Lung microvascular endothelial cell (primary cell): ENCODE measurements around the gene HSD17B12. TPM values are rescaled to one million over a fixed set of nuclear protein-coding genes. Genes with fewer than 3 reads are reported as not detected.

ENCODE experiments used
- DNase-seq, 2 donors: peaks; one replicate each; pipeline versions ENCODE4 v3.0.0 to v3.0.0-alpha.2; 2010; ENCODE audit warnings: low read depth in 2 of 2
- total RNA-seq: library from RNA; depleted of rRNA; stranded (reverse); fragments of >200 nt; gene quantifications from 2 replicates; pipeline ENCODE4 v1.2.1, GENCODE V29; 2014

Gene HSD17B12
- total RNA-seq, 1 donor from 2014 or later = 94.8 TPM

- no peak for DNase-seq
These were observed 180.6 kb downstream of the HSD17B12 start for GRCh38 chr11:43861141-43861540.

- peak in 1 of 2 donors; percentile 82 for DNase-seq
These were observed 186.0 kb downstream of the HSD17B12 start for GRCh38 chr11:43866520-43866919.

- no peak for DNase-seq
These were observed 186.4 kb downstream of the HSD17B12 start for GRCh38 chr11:43866969-43867368.

GRCh38 chr11:43868852-43869567 is 188.5 kb downstream of the HSD17B12 start:
- peak; percentile 13 to 76 for DNase-seq

- no peak for DNase-seq
These were observed 190.5 kb downstream of the HSD17B12 start for GRCh38 chr11:43871051-43871450.

GRCh38 chr11:43872995-43873394 is 192.5 kb downstream of the HSD17B12 start:
- DNase-seq = no peak

GRCh38 chr11:43874078-43874477 is 193.5 kb downstream of the HSD17B12 start:
- DNase-seq = no peak

GRCh38 chr11:43874738-43875137 is 194.2 kb downstream of the HSD17B12 start:
- no peak for DNase-seq

- DNase-seq = no peak
These were observed 199.5 kb downstream of the HSD17B12 start for GRCh38 chr11:43879789-43880639.

- peak; percentile 97 for DNase-seq
These were observed 200.2 kb downstream of the HSD17B12 start, which contains the start of gene ALKBH3 for GRCh38 chr11:43880640-43881159. TSS of gene ALKBH3 (plus strand) at chr11:43880831. CDS start at chr11:43882653, 1,822 bp downstream.

GRCh38 chr11:43892851-43893250 is 212.3 kb downstream of the HSD17B12 start:
- no peak for DNase-seq

GRCh38 chr11:43894546-43894945 is 214.0 kb downstream of the HSD17B12 start:
- no peak for DNase-seq

- DNase-seq = no peak
These were observed 215.1 kb downstream of the HSD17B12 start for GRCh38 chr11:43895601-43896000.

- DNase-seq = peak; percentile 21 to 92
These were observed 218.0 kb downstream of the HSD17B12 start for GRCh38 chr11:43898574-43898973.

- DNase-seq = no peak
These were observed 218.6 kb downstream of the HSD17B12 start for GRCh38 chr11:43899094-43899493.

- no peak for DNase-seq
These were observed 221.0 kb downstream of the HSD17B12 start for GRCh38 chr11:43901551-43901950.

GRCh38 chr11:43903078-43903477 is 222.5 kb downstream of the HSD17B12 start:
- no peak for DNase-seq

- DNase-seq = no peak
These were observed 223.4 kb downstream of the HSD17B12 start for GRCh38 chr11:43903969-43904368.

- DNase-seq = peak; percentile 29 to 66
These were observed 224.4 kb downstream of the HSD17B12 start for GRCh38 chr11:43904742-43905535.

GRCh38 chr11:43905813-43906241 is 225.3 kb downstream of the HSD17B12 start:
- peak; percentile 94 to 97 for DNase-seq
